Smooth muscle cell of bladder (primary cell): ENCODE data around the gene CLCN2. TPM values are rescaled to one million over a fixed set of nuclear protein-coding genes. Genes with fewer than 3 reads are reported as not detected.

Experiments used
- total RNA-seq: library from RNA; depleted of rRNA; stranded (reverse); fragments of >200 nt; gene quantifications from 2 replicates; pipeline ENCODE4 v1.2.3, GENCODE V29; 2014

CLCN2 gene
- total RNA-seq = 3.0 and 3.3 TPM in 2 replicates

DNA sequence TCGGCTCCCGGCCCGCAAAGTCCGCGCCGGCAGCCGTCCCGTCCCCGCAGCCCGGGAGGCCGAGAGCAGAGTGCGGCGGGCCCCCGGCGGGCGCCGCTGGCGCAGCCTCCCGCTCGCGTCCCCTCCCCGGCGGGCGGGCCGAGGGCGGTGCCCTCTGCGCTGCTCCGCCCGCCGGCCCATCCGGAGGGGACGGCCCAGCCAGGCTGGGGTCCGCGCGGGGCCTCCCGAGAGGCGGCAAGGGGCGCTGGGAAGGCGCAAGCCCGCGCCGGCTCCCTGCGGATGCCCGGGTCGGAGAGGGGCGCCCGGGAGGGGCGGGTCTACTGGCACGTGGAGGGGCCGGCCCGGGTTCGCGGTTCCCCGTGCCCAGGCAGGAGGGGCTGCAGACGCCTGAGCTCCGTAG lies at the start of gene CLCN2, which contains the start of gene POLR2H:
Gene CLCN2, minus strand, starts transcription at position 74 of the 400 bp plus-strand sequence. CDS start 126 bp downstream, outside the sequence.
Gene POLR2H, plus strand, starts transcription at position 179 of the 400 bp plus-strand sequence. CDS start 1,783 bp downstream, outside the sequence.

DNA sequence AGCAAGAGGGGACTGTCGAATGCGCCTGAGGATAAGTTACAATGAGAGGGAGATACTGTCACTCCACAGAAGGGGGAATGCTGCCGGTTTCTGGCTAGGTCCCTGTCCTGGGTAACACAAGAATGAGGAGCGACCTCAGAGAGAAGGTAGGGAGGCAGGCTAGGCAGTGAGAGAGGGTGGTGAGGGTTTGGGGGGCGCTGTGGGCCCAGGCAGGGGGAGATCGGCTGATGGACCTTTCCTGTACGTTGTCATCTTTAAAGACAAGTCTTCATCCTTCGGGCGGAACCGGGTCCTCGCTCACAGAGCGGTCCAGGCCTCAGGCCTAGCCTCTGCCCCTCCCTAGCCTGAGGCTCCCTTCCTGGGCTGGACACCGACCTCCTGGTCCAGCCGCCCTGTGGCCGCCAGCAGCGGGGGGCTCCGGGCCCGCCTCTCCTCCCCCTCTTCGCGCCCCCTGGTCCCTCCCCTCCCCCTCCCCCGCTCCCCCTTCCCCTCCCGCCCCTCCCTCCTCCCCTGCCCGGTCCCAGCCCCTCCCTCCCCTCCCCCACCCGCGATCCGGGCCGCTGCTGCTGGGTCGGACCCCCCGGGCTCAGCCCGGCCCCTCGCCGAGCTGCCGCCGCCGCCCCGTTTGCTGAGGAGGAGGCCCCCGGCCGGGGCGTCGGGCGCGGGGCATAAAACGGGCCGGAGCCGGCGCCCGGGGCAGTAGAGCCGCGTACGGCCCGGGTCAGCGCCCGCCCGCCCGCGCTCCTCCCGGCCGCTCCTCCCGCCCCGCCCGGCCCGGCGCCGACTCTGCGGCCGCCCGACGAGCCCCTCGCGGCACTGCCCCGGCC lies 18.2 kb upstream of the CLCN2 start, which contains the start of gene CHRD:
Gene CHRD, plus strand, starts transcription at position 697 of the 827 bp plus-strand sequence. CDS start 265 bp downstream, outside the sequence.

DNA sequence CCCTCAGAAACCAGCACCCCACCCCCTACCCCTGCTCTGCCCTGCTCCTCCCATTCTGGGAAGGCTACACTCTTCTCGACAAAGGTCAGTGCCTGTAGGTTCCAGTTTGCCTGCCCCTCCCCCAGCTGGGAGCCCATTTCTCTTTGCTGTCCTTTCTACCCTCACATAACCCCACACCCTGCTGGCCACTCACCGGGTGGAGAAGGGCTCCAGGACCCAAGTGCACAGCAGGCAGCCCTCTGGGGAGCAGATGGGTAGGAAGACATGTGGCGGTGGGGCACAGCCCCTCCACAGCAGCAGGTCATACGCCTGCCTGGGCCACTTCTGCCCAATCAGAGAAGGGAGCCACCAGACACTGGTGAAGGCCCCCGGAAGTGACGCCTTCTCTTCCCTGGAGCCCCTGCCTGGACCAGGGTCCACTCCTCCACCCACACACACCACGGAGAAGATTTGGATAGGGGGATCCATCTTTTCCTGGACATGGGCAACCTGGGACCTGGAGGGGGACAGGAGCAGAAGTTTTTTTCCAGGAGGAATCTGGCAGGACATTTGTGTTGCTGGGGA lies 16.6 kb upstream of the CLCN2 start, which contains the start of gene THPO:
Gene THPO, minus strand, starts transcription at position 326 of the 564 bp plus-strand sequence. CDS start 1,948 bp downstream, outside the sequence.

DNA sequence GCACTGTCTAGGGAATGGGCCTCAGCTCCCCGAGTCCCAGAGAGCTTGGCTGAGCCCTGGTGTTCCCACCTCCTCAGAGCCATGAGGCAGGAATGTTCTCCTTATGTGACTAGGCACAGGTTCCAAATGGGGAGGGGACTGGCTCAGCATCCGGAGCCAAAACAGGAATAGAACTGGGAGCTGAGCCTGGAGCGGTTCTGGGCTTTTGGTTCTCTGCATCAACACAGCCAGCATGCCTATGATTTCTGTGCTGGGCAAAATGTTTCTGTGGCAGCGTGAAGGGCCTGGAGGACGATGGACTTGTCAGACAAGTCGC lies 24.0 kb downstream of the CLCN2 start, which contains the start of gene FAM131A:
Gene FAM131A, plus strand, starts transcription at position 202 of the 316 bp plus-strand sequence. Its CDS starts 31 bp downstream, at position 233.

DNA sequence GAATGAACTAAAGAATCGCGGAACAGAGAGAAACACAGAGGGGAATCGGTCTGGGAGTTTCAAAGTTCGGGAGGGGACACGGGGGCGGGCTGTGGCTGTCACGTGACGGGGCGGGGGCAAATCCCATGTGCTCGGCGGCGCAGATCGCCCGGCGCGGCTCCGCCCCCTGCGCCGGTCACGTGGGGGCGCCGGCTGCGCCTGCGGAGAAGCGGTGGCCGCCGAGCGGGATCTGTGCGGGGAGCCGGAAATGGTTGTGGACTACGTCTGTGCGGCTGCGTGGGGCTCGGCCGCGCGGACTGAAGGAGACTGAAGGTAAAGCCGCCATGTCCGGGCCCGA lies 47.1 kb downstream of the CLCN2 start, which contains the start of gene EIF4G1:
Gene EIF4G1, plus strand, starts transcription at position 244 of the 337 bp plus-strand sequence. CDS start 1,191 bp downstream, outside the sequence.

DNA sequence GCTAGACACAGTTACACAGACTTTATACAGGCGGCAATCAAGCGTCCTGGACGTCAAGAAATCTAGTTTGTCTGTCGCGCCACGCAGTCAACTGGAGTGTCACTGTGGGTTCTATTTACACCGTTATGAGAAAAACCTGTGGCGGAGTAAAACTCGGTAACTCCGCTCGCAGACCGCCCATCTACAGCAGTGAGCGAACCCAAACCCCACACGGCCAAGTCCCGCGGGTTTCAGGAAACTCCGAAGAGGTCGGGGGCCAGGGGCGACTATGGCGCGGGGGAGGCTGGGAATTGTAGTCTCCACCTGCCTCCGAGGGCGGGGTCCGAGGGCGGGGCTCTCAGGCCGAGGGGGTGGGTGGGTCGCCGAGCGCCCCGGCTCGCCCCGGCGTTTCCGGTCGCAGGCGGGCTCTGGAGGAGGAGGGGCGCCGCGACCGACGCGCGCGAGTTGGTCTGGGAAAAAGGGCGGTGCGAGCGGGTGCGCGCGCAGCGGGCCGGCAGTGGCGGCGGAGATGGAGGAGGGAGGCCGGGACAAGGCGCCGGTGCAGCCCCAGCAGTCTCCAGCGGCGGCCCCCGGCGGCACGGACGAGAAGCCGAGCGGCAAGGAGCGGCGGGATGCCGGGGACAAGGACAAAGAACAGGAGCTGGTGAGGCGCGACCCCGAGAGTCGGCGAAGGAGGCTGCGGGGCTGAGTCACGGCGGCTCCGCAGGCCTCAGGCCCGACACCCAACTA lies 62.5 kb downstream of the CLCN2 start, which contains the start of gene PSMD2:
Gene PSMD2, plus strand, starts transcription at position 483 of the 729 bp plus-strand sequence. Its CDS starts 26 bp downstream, at position 509.

Other genes with a start within 250 kb of the CLCN2 start
- gene EIF2B5, start 226.2 kb downstream of the CLCN2 start, total RNA-seq = 27.3 and 29.0 TPM in 2 replicates
- gene DVL3, start 206.2 kb downstream of the CLCN2 start, total RNA-seq = 26.2 and 44.7 TPM in 2 replicates
- 773 and 801 TPM in 2 replicates for gene AP2M1, start 186.8 kb downstream of the CLCN2 start, total RNA-seq
- 44.7 and 64.9 TPM in 2 replicates for gene ABCF3, start 175.4 kb downstream of the CLCN2 start, total RNA-seq
- gene VWA5B2, start 132.0 kb downstream of the CLCN2 start, total RNA-seq = not detected in 2 replicates
- 23.5 and 25.0 TPM in 2 replicates for gene ALG3, start 112.6 kb downstream of the CLCN2 start, total RNA-seq
- 3.4 and 4.8 TPM in 2 replicates for gene EEF1AKMT4, start 111.9 kb downstream of the CLCN2 start, total RNA-seq
- 0.09 and 0.14 TPM in 2 replicates for gene CAMK2N2, start 100.1 kb downstream of the CLCN2 start, total RNA-seq
- gene ECE2, start 85.6 kb downstream of the CLCN2 start, total RNA-seq = not detected in 2 replicates
- 391 and 419 TPM in 2 replicates for gene PSMD2, start 62.4 kb downstream of the CLCN2 start, total RNA-seq
- 198 and 261 TPM in 2 replicates for gene EIF4G1, start 47.0 kb downstream of the CLCN2 start, total RNA-seq
- 10.5 and 18.1 TPM in 2 replicates for gene FAM131A, start 24.0 kb downstream of the CLCN2 start, total RNA-seq
- gene POLR2H, start 105 bp upstream of the CLCN2 start, total RNA-seq = 63.6 and 81.2 TPM in 2 replicates
- gene THPO, start 16.6 kb upstream of the CLCN2 start, total RNA-seq = 0.14 and 0.18 TPM in 2 replicates
- 1.4 and 1.9 TPM in 2 replicates for gene CHRD, start 18.4 kb upstream of the CLCN2 start, total RNA-seq
- 3.7 and 7.0 TPM in 2 replicates for gene EPHB3, start 200.2 kb upstream of the CLCN2 start, total RNA-seq